Stromal cell of bone marrow (primary cell): ENCODE measurements around the gene GRIK4.
"Not testable (repeated sequence)": the region's sequence is repeated elsewhere in the genome, so short reads cannot be mapped to it uniquely, and the experiment has no call there.

Experiments used
- DNase-seq: peaks from one replicate; pipeline ENCODE4 v3.0.0-alpha.2; 2012; ENCODE audit warnings: low read depth

GRIK4 gene

GRCh38 chr11:120746376-120746775, 234.8 kb downstream of the GRIK4 start:
- DNase-seq: no peak

GRCh38 chr11:120746836-120747609, 235.5 kb downstream of the GRIK4 start:
- DNase-seq: no peak

- no peak for DNase-seq
Observed at GRCh38 chr11:120747850-120748814, 236.6 kb downstream of the GRIK4 start.

GRCh38 chr11:120749395-120749794, 237.8 kb downstream of the GRIK4 start:
- DNase-seq: no peak

GRCh38 chr11:120750647-120751549, 239.3 kb downstream of the GRIK4 start:
- DNase-seq: no peak

GRCh38 chr11:120751550-120751949, 240.0 kb downstream of the GRIK4 start:
- DNase-seq: no peak

- DNase-seq: no peak
Observed at GRCh38 chr11:120752668-120753067, 241.1 kb downstream of the GRIK4 start.

GRCh38 chr11:120756931-120757330, 245.4 kb downstream of the GRIK4 start:
- no peak for DNase-seq

- DNase-seq: no peak
Observed at GRCh38 chr11:120759046-120759445, 247.5 kb downstream of the GRIK4 start.

GRCh38 chr11:120765710-120766109, 254.2 kb downstream of the GRIK4 start:
- DNase-seq: not testable (repeated sequence)

GRCh38 chr11:120766318-120766717, 254.8 kb downstream of the GRIK4 start:
- DNase-seq: no peak

- DNase-seq: no peak
Observed at GRCh38 chr11:120768949-120769348, 257.4 kb downstream of the GRIK4 start.

GRCh38 chr11:120769906-120770305, 258.4 kb downstream of the GRIK4 start:
- no peak for DNase-seq

GRCh38 chr11:120771551-120772060, 260.1 kb downstream of the GRIK4 start:
- no peak for DNase-seq

GRCh38 chr11:120773501-120774031, 262.0 kb downstream of the GRIK4 start:
- peak; percentile 14 for DNase-seq

GRCh38 chr11:120774591-120775386, 263.2 kb downstream of the GRIK4 start:
- DNase-seq: no peak

- no peak for DNase-seq
Observed at GRCh38 chr11:120775986-120776951, 264.7 kb downstream of the GRIK4 start.

- DNase-seq: no peak
Observed at GRCh38 chr11:120778685-120779490, 267.3 kb downstream of the GRIK4 start.
